Measurements from ENCODE around the gene KIF12.

The KIF12 gene

GRCh38 chr9:114125476-114126013 lies 26.5 kb upstream of the KIF12 start:
- H3K79me2 ChIP-seq (ENCODE audit: low read length): no peaks in the 10 kb centered on the region
- no peak overlapping the region for H3K27ac ChIP-seq (ENCODE audit: low read length)
- DNase-seq: no peak
- H2AFZ ChIP-seq (ENCODE audit: low read length): no peak overlapping the region
- no peaks in the 10 kb centered on the region for H4K20me1 ChIP-seq (ENCODE audit: insufficient read depth, low read length)
- H3K9me2 ChIP-seq (replicated peaks; ENCODE audit: insufficient read depth, low read length): no peaks in the 10 kb centered on the region
- H3K4me1 ChIP-seq (ENCODE audit: low read length): no peaks in the 10 kb centered on the region
- H3K4me2 ChIP-seq (ENCODE audit: low read depth, low read length): no peak overlapping the region
- no peaks in the 10 kb centered on the region for H3K36me3 ChIP-seq (replicated peaks; ENCODE audit: insufficient read depth, low read length)
- no peaks in the 10 kb centered on the region for H3F3A ChIP-seq (ENCODE audit: insufficient read depth, low read length)
- H3K9ac ChIP-seq (ENCODE audit: low read length): no peak overlapping the region
- H3K4me3 ChIP-seq (ENCODE audit: low read length): no peak overlapping the region
- no peaks in the 10 kb centered on the region for H3K27me3 ChIP-seq (replicated peaks; ENCODE audit: insufficient read depth, low read length)
- no peak for TF ChIP-seq EZH2 (optimal IDR thresholded peaks at IDR 0.05; ENCODE audit: low read depth, low read length)
- TF ChIP-seq EZH2phosphoT487 (IDR thresholded peaks at IDR 0.05; ENCODE audit: low read length): no peak
- TF ChIP-seq, protein P1, sequence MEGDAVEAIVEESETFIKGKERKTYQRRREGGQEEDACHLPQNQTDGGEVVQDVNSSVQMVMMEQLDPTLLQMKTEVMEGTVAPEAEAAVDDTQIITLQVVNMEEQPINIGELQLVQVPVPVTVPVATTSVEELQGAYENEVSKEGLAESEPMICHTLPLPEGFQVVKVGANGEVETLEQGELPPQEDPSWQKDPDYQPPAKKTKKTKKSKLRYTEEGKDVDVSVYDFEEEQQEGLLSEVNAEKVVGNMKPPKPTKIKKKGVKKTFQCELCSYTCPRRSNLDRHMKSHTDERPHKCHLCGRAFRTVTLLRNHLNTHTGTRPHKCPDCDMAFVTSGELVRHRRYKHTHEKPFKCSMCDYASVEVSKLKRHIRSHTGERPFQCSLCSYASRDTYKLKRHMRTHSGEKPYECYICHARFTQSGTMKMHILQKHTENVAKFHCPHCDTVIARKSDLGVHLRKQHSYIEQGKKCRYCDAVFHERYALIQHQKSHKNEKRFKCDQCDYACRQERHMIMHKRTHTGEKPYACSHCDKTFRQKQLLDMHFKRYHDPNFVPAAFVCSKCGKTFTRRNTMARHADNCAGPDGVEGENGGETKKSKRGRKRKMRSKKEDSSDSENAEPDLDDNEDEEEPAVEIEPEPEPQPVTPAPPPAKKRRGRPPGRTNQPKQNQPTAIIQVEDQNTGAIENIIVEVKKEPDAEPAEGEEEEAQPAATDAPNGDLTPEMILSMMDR (IDR thresholded peaks at IDR 0.05; ENCODE audit: low read length): no peak
- H3K9me3 ChIP-seq (replicated peaks; ENCODE audit: insufficient read depth, low read length): no peaks in the 10 kb centered on the region

DNA sequence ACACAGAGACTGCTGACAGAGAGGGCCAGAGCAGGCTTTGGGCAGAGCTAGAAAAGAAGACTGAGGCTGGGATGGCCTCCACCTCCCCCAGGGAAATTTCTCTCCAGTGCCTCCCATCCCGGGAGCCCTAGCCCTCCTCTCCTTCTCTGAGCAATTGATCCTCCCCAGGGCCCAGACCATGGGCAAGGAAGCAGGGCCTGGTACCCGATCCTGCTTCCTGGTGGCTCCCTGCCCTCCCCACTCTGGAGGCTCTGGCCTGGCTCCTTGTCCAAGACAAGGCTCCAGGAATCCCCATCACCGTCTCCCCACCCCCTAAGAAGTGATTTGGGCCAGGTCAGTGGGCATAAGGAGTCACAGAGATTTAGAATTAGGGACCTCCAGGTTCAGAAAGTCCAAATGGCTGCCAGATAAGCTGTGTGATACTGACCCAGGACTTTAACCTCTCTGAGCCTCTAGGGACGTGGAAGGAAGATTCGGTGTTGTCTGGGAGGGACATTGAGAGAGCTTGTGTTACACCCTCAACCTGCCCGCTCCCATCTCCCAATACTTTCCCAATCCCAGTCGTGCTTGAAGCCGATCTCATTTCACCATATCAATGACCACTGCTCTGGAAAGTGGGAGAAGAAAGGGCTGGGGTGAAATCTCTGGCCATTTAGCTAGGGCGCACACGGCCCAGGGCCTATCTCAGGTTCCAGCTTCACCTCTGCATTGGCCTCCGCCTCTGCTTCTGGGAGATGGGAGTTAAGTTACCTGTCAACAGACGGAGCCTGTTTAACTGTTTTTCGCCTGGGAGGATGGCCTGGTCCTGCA lies 25.8 kb upstream of the KIF12 start:
- no peaks in the 10 kb centered on the region for H4K20me1 ChIP-seq (ENCODE audit: insufficient read depth, low read length)
- no peaks in the 10 kb centered on the region for H3K79me2 ChIP-seq (ENCODE audit: low read length)
- no peak overlapping the region for H3K9ac ChIP-seq (ENCODE audit: low read length)
- H3K4me1 ChIP-seq (ENCODE audit: low read length): no peaks in the 10 kb centered on the region
- H3K4me2 ChIP-seq (ENCODE audit: low read depth, low read length): no peak overlapping the region
- no peaks in the 10 kb centered on the region for H3K36me3 ChIP-seq (replicated peaks; ENCODE audit: insufficient read depth, low read length)
- H3K27ac ChIP-seq (ENCODE audit: low read length): no peak overlapping the region
- DNase-seq: no peak
- H3K4me3 ChIP-seq (ENCODE audit: low read length): no peak overlapping the region
- no peak for TF ChIP-seq EZH2 (optimal IDR thresholded peaks at IDR 0.05; ENCODE audit: low read depth, low read length)
- TF ChIP-seq, protein P1 (IDR thresholded peaks at IDR 0.05; ENCODE audit: low read length): no peak
- TF ChIP-seq EZH2phosphoT487 (IDR thresholded peaks at IDR 0.05; ENCODE audit: low read length): no peak
- H2AFZ ChIP-seq (ENCODE audit: low read length): no peak overlapping the region
- H3F3A ChIP-seq (ENCODE audit: insufficient read depth, low read length): no peaks in the 10 kb centered on the region
- H3K27me3 ChIP-seq (replicated peaks; ENCODE audit: insufficient read depth, low read length): no peaks in the 10 kb centered on the region
- no peaks in the 10 kb centered on the region for H3K9me2 ChIP-seq (replicated peaks; ENCODE audit: insufficient read depth, low read length)
- no peaks in the 10 kb centered on the region for H3K9me3 ChIP-seq (replicated peaks; ENCODE audit: insufficient read depth, low read length)

- H2AFZ ChIP-seq (ENCODE audit: low read length): no peak overlapping the region
- TF ChIP-seq EZH2 (optimal IDR thresholded peaks at IDR 0.05; ENCODE audit: low read depth, low read length) (no peak), EZH2phosphoT487 (IDR thresholded peaks at IDR 0.05; ENCODE audit: low read length) (no peak)
- TF ChIP-seq, protein P1 (IDR thresholded peaks at IDR 0.05; ENCODE audit: low read length): no peak
- no peak overlapping the region for H3K9ac ChIP-seq (ENCODE audit: low read length)
- no peak for DNase-seq
- H3K4me2 ChIP-seq (ENCODE audit: low read depth, low read length): no peak overlapping the region
- 0 out of 2 replicates have a peak, but pooled peaks cover 1% of the 10 kb centered on the region for H3K27me3 ChIP-seq (replicated peaks; ENCODE audit: insufficient read depth, low read length)
- H3K4me1 ChIP-seq (ENCODE audit: low read length): no peaks in the 10 kb centered on the region
- no peaks in the 10 kb centered on the region for H3K9me2 ChIP-seq (replicated peaks; ENCODE audit: insufficient read depth, low read length)
- H3F3A ChIP-seq (ENCODE audit: insufficient read depth, low read length): no peaks in the 10 kb centered on the region
- no peaks in the 10 kb centered on the region for H3K9me3 ChIP-seq (replicated peaks; ENCODE audit: insufficient read depth, low read length)
- H3K79me2 ChIP-seq (ENCODE audit: low read length): no peaks in the 10 kb centered on the region
- H3K36me3 ChIP-seq (replicated peaks; ENCODE audit: insufficient read depth, low read length): no peaks in the 10 kb centered on the region
- H4K20me1 ChIP-seq (ENCODE audit: insufficient read depth, low read length): no peaks in the 10 kb centered on the region
- no peak overlapping the region for H3K27ac ChIP-seq (ENCODE audit: low read length)
- no peak overlapping the region for H3K4me3 ChIP-seq (ENCODE audit: low read length)
Observed at GRCh38 chr9:114124138-114124537, 25.0 kb upstream of the KIF12 start.
